ENCODE measurements around the gene ABCA5.
"Not testable (repeated sequence)": the region's sequence is repeated elsewhere in the genome, so short reads cannot be mapped to it uniquely, and the experiment has no call there.

Gene ABCA5

DNA sequence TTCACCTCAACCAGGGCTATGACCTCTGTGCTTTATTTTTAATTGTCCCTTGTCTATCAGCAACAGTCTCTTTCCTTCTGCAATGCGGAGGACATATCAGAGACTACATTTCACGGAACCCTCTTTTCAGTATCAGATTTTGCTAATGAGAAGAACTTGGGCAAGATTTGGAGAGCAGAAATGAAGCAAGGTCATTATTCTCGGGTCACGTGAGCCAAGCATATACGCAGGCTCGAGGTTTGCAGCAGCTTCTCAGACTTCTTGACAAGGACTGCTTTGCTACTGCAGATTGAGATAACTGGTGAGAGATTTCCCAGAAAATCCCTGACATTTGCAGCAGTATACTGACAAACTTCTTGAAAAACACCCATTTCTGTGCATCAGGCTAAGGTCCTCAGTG is 128.7 kb downstream of the ABCA5 start:
- no peak for DNase-seq (ENCODE audit: low read depth)

DNA sequence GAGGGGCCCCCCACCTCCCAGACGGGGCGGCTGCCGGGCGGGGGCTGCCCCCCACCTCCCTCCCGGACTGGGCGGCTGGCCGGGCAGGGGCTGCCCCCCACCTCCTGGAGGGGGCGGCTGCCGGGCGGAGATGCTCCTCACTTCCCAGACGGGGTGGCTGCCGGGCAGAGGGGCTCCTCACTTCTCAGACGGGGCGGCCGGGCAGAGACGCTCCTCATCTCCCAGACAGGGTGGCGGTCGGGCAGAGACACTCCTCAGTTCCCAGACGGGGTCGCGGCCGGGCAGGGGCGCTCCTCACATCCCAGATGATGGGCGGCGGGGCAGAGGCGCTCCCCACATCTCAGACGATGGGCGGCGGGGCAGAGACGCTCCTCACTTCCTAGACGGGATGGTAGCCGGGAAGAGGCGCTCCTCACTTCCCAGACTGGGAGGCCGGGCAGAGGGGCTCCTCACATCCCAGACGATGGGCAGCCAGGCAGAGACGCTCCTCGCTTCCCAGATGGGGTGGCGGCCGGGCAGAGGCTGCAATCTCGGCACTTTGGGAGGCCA is 130.8 kb downstream of the ABCA5 start:
- DNase-seq (ENCODE audit: low read depth) = not testable (repeated sequence)

Data from stimulated activated CD8-positive, alpha-beta memory T cell treated with anti-CD3 and anti-CD28 coated beads, Interleukin-15, amount 100 ng/mL, for 24 hours (primary cell).